Immature natural killer cell (primary cell): ENCODE measurements around the gene ATL3. TPM values are rescaled to one million over a fixed set of nuclear protein-coding genes. Genes with fewer than 3 reads are reported as not detected.
"Not testable (repeated sequence)": the region's sequence is repeated elsewhere in the genome, so short reads cannot be mapped to it uniquely, and the experiment has no call there.

Experiments used
- DNase-seq, 3 donors: peaks; one replicate each; pipeline ENCODE4 v3.0.0; 2022; ENCODE audit warnings: mixed read lengths in 1 of 3
- H3K27ac Mint-ChIP-seq, 6 donors: one replicate each; pipeline ENCODE4 v1.8.0; 2020; ENCODE audit warnings: mixed read lengths in 6 of 6, mild to moderate bottlenecking in 5 of 6, inconsistent platforms in 4 of 6, moderate library complexity in 3 of 6
- H3K27me3 Mint-ChIP-seq, 3 donors: one replicate each; pipeline ENCODE4 v1.8.0; 2020 to 2021; ENCODE audit warnings: low read depth in 3 of 3, mild to moderate bottlenecking in 3 of 3, mixed read lengths in 3 of 3, moderate library complexity in 3 of 3, inconsistent platforms in 1 of 3
- H3K36me3 Mint-ChIP-seq, 3 donors: one replicate each; pipeline ENCODE4 v1.8.0; 2020; ENCODE audit warnings: mixed read lengths in 3 of 3, inconsistent platforms in 2 of 3, mild to moderate bottlenecking in 2 of 3
- H3K4me1 Mint-ChIP-seq, 2 donors: one replicate each; pipeline ENCODE4 v1.8.0; 2020; ENCODE audit warnings: inconsistent platforms in 2 of 2, mild to moderate bottlenecking in 2 of 2, mixed read lengths in 2 of 2, moderate library complexity in 1 of 2
- H3K4me3 Mint-ChIP-seq, 5 donors: one replicate each; pipeline ENCODE4 v1.8.0; 2020; ENCODE audit warnings: mild to moderate bottlenecking in 5 of 5, mixed read lengths in 5 of 5, inconsistent platforms in 3 of 5, moderate library complexity in 3 of 5
- H3K9me3 Mint-ChIP-seq, 6 donors: one replicate each; pipeline ENCODE4 v1.8.0; 2020; ENCODE audit warnings: mild to moderate bottlenecking in 6 of 6, mixed read lengths in 6 of 6, inconsistent platforms in 4 of 6, moderate library complexity in 3 of 6
- polyA plus RNA-seq, 3 donors: library from polyadenylated mRNA; unstranded; fragments of 300-500 nt; fragmentation: Illumina TruSeq; gene quantifications; one replicate each; pipeline ENCODE4 v1.2.3, GENCODE V29; 2021

The ATL3 gene
- polyA plus RNA-seq, 3 donors from 2014 or later = 28.0 to 33.7 (median 29.8) TPM

DNA sequence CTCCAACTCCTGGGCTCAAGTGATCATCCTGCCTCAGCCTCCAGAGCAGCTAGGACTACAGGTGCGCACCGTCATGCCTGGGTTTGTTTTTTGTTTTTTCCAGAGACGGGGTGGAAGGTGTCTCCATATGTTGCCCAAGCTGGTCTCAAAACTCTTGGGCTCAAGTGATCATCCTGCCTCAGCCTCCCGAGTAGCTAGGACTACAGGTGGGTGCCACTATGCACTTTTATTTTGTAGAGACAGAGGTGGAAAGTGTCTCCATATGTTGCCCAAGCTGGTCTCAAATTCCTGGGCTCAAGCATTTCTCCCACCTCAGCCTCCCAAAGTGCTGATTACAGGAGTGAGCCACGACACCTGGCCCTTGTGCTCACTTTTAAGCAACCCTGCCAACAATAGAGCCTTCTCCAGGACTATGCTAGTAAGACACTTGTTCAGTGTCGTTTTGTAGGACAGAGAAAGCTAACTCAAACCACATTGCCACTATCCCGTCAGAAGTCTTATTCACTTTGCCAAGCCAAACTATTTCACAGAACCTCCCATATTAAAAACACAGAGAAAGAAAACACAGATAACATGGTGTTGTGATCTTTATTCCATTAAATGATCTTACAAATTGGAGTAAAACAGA, 47.5 kb downstream of the ATL3 start:
- H3K4me1 Mint-ChIP-seq = peaks cover 20 to 26% of the 10 kb centered on the region in 2 donors
- H3K27ac Mint-ChIP-seq = peak overlapping the region in 2 of 6 donors; percentile 5 to 38
- DNase-seq = no peak

DNA sequence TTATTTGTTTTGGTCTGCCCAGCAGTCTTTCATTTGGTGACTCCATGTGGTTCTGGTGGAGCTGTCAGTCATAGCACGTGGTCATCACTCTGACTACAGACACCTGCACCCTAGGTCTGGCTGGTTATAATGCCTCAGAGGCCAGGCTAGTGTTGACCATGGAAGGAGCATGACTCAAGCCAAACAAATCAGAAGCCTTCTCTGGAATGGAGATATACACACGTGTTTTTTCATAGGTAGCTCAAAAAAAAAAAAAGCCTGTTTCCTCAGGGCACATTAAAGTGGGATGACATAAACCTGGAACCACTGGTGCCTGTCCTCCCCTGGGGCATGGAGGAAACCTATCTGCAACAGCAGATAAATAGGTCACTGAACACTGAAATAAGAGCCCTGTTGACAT, 48.9 kb downstream of the ATL3 start:
- Mint-ChIP-seq H3K9me3 (no peaks in the 10 kb centered on the region), H3K4me3 (peak overlapping the region in 2 of 5 donors; percentile 21 to 24), H3K4me1 (peaks cover 20 to 26% of the 10 kb centered on the region in 2 donors), H3K27me3 (peaks cover 0 to 2% (median 0%) of the 10 kb centered on the region in 3 donors), H3K27ac (peak overlapping the region in 1 of 6 donors; percentile 27), H3K36me3 (no peaks in the 10 kb centered on the region)
- DNase-seq = no peak

More for the DNA sequence above, 47.5 kb downstream of the ATL3 start:
- peaks cover 0 to 2% (median 0%) of the 10 kb centered on the region in 3 donors for H3K27me3 Mint-ChIP-seq
- peaks cover under 1 to 5% (median 5%) of the 10 kb centered on the region in 3 donors for H3K36me3 Mint-ChIP-seq
- H3K4me3 Mint-ChIP-seq = no peak overlapping the region
- no peaks in the 10 kb centered on the region for H3K9me3 Mint-ChIP-seq

DNA sequence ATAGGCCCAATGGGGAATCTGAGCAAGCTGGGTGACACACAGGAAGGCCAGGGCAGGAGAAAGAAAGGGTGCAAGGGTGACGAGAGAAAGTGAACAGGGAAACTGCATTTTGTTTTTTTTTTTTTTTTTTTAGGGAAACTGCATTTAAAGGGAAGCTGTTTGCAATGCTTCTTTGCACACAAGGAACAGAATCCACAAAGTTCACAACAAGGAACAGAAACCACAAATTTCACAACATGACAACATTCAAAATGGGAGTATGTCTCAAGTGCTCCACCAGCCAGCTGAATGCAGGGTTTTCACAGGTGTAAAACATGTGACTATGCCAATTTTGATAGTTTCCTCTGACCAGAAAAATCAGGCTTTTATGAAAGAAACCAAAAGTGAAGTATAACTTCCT, 50.1 kb downstream of the ATL3 start:
- Mint-ChIP-seq H3K9me3 (no peaks in the 10 kb centered on the region), H3K27me3 (peaks cover 0 to 3% (median 2%) of the 10 kb centered on the region in 3 donors), H3K4me3 (peak overlapping the region in 4 of 5 donors; percentile 46 to 77 (median 52)), H3K27ac (peak overlapping the region; percentile 66 to 91 (median 80)), H3K36me3 (no peaks in the 10 kb centered on the region), H3K4me1 (peaks cover 20 to 26% of the 10 kb centered on the region in 2 donors)
- peak in 1 of 3 donors; percentile 11 for DNase-seq

DNA sequence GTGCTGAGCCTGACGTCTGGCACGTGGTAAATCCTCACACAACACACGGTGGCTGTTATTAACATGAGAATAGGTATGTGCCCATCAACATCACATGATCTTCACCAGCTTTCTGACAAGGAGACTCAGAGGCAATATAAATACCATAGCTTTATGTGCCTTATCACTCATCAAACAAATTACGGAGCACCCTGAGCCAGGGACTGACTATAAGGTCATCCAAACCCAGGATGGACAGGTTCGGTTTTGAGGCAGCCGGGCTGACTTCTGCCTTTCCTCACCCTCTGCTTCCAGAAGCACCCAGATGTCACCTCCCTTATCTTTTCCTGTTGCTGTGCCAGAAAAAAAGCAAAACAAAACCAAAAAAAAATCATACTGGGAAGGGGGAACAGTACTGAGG, 51.2 kb downstream of the ATL3 start:
- peak overlapping the region in 1 of 6 donors; percentile 66 for H3K27ac Mint-ChIP-seq

GRCh38 chr11:63617686-63618085, 53.5 kb downstream of the ATL3 start:
- H3K9me3 Mint-ChIP-seq, H3K36me3 Mint-ChIP-seq, DNase-seq, H3K27ac Mint-ChIP-seq, H3K27me3 Mint-ChIP-seq, H3K4me3 Mint-ChIP-seq: not testable (repeated sequence)
- peaks cover 29 to 34% of the 10 kb centered on the region in 2 donors for H3K4me1 Mint-ChIP-seq

More for the DNA sequence above, 51.2 kb downstream of the ATL3 start:
- no peaks in the 10 kb centered on the region for H3K9me3 Mint-ChIP-seq
- no peaks in the 10 kb centered on the region for H3K36me3 Mint-ChIP-seq
- no peak for DNase-seq
- H3K4me1 Mint-ChIP-seq = peaks cover 20 to 26% of the 10 kb centered on the region in 2 donors
- H3K27me3 Mint-ChIP-seq = peaks cover 0 to 3% (median 2%) of the 10 kb centered on the region in 3 donors
- no peak overlapping the region for H3K4me3 Mint-ChIP-seq

DNA sequence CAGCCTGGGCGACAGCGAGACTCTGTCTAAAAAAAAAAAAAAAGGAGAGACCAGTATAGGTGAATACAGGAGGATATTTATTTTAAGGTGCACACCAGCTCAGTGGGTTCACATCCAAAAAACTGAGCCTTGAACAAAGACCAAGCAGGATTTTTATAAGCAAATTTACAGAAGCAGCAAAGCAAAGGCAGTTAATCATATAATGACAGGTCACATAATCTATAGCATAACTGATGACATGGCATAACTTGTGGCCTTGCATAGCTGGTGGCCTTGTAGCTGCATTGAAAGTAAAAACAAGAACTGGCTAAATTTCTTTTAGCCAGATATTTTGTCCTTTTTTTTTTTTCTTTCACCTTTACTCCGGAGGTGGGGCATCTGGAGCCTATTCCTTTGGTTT, 54.2 kb downstream of the ATL3 start:
- H3K36me3 Mint-ChIP-seq = no peaks in the 10 kb centered on the region
- H3K27me3 Mint-ChIP-seq = peaks cover 0 to 4% (median 3%) of the 10 kb centered on the region in 3 donors
- peaks cover 32 to 34% of the 10 kb centered on the region in 2 donors for H3K4me1 Mint-ChIP-seq
- no peak overlapping the region for H3K4me3 Mint-ChIP-seq
- no peak overlapping the region for H3K27ac Mint-ChIP-seq
- no peaks in the 10 kb centered on the region for H3K9me3 Mint-ChIP-seq
- no peak for DNase-seq

- peak within 1 kb of the TSS; percentile 79 to 94 (median 90) for H3K27ac Mint-ChIP-seq
- H3K4me1 Mint-ChIP-seq = peaks cover 36 to 44% of the 10 kb centered on the region in 2 donors
- peak; percentile 41 to 56 (median 47) for DNase-seq
- H3K9me3 Mint-ChIP-seq = no peaks in the 10 kb centered on the region
- H3K36me3 Mint-ChIP-seq = no peaks in the 10 kb centered on the region
- peaks cover 0 to 6% (median 4%) of the 10 kb centered on the region in 3 donors for H3K27me3 Mint-ChIP-seq
- peak within 1 kb of the TSS; percentile 89 to 96 (median 92) for H3K4me3 Mint-ChIP-seq
These were observed 57.0 kb downstream of the ATL3 start, which contains the start of gene PLAAT3 for GRCh38 chr11:63614136-63614671. Gene PLAAT3 (minus strand): TSS chr11:63614433. CDS start chr11:63614014, 419 bp downstream.

DNA sequence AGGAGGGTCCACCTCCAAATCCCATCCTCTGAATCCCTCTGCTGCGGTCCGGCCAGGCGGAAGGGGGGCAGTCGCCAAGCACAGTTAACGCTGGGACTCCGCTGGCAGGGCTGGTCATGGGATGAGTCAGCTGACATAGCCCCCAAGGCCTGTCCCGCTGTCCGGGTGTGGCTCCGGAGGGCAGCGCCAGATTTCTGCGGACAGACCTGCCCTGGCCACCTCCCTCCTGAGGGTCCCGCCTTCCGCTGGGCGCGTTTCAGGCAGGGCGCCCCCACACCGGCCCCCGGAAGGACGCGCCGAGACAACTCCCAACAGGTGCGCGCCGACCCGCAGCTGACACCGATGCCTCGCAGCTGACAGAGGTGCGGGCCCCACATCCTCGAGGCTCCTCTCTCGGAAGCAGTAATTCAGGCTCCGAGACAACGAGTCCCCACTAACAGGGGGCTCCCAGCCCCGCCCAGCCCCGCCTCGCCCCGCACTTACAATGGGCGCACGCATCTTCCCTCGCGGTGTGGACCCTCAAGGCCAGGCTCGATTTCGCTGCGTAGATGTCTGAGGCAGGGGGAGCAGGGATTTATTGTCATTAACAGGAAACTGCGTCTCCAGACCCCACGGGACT, 57.5 kb downstream of the ATL3 start:
- Mint-ChIP-seq H3K27me3 (peaks cover 0 to 6% (median 4%) of the 10 kb centered on the region in 3 donors), H3K36me3 (no peaks in the 10 kb centered on the region), H3K4me1 (peaks cover 40 to 50% of the 10 kb centered on the region in 2 donors), H3K27ac (peak overlapping the region; percentile 79 to 93 (median 88)), H3K9me3 (no peaks in the 10 kb centered on the region), H3K4me3 (peak overlapping the region; percentile 89 to 96 (median 92))
- peak; percentile 39 to 52 (median 51) for DNase-seq

DNA sequence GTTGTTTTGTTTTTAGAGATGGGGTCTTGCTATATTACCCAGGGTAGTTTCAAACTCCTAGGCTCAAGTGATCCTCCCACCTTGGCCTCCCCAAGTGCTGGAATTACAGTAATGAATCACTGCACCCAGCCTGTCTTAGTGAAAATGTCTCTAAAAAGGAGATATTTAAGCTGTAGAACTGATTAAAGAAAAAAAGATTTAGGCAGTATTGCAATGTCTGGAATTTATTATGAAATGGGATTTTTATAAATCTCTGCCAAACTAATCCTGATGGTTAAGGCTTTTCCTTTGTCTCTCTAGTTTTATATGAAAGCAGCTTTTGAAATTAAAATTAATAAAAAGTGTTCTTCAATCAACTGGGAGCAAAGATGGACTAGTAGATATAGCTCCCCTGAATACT, 59.0 kb downstream of the ATL3 start:
- peak overlapping the region; percentile 15 to 87 (median 74) for H3K27ac Mint-ChIP-seq

GRCh38 chr11:63611395-63611747, 59.8 kb downstream of the ATL3 start:
- DNase-seq = no peak
- Mint-ChIP-seq H3K27me3 (peaks cover 2 to 4% (median 3%) of the 10 kb centered on the region in 3 donors), H3K36me3 (no peaks in the 10 kb centered on the region), H3K9me3 (no peaks in the 10 kb centered on the region), H3K4me3 (peak overlapping the region in 2 of 5 donors; percentile 7 to 12), H3K27ac (peak overlapping the region; percentile 5 to 87 (median 66)), H3K4me1 (peaks cover 46 to 58% of the 10 kb centered on the region in 2 donors)

More for the DNA sequence above, 59.0 kb downstream of the ATL3 start:
- Mint-ChIP-seq H3K9me3 (no peaks in the 10 kb centered on the region), H3K36me3 (no peaks in the 10 kb centered on the region), H3K27me3 (peaks cover 0 to 6% (median 4%) of the 10 kb centered on the region in 3 donors), H3K4me3 (peak overlapping the region in 4 of 5 donors; percentile 12 to 95 (median 90)), H3K4me1 (peaks cover 43 to 55% of the 10 kb centered on the region in 2 donors)
- no peak for DNase-seq

DNA sequence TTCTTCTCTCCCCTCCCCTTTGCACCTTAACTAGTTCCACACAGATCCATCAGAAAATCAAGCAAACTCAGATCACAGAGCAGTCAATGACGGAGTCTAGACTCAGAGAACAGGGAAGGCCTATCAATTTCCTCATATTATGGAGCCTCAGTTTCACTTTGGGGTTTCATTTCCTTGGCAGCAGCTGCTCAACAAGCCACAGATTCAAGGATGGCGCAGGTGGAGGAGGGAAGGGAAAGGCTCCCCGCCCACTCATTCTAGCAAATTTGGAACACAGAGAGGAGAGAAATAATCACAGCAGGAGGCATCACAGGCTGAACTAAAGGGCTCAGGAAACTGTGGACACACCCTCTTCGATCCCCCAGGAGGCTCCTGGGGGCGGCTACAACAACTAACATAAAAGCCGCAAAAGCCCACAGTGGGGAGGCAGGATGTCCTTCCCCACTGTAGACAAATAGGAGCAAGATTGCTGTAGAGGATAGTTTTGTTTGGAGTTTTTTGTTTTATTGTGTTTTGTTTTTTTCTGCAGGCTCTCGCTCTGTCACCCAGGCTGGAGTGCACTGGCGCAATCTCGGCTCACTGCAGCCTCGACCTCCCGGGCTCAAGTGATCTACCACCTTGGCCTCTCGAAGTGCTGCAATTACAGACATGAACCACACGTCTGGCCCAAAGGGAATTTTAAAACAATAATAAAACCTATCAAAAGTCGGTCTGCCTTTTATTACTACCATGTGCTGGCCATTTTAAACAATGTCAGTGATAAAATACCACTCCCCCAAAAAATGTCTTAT, 60.4 kb downstream of the ATL3 start:
- H3K9me3 Mint-ChIP-seq = no peaks in the 10 kb centered on the region
- peaks cover 46 to 62% of the 10 kb centered on the region in 2 donors for H3K4me1 Mint-ChIP-seq
- H3K27ac Mint-ChIP-seq = peak overlapping the region; percentile 46 to 87 (median 66)
- no peaks in the 10 kb centered on the region for H3K36me3 Mint-ChIP-seq
- peaks cover 2 to 4% (median 3%) of the 10 kb centered on the region in 3 donors for H3K27me3 Mint-ChIP-seq
- no peak for DNase-seq
- H3K4me3 Mint-ChIP-seq = peak overlapping the region in 1 of 5 donors; percentile 15

DNA sequence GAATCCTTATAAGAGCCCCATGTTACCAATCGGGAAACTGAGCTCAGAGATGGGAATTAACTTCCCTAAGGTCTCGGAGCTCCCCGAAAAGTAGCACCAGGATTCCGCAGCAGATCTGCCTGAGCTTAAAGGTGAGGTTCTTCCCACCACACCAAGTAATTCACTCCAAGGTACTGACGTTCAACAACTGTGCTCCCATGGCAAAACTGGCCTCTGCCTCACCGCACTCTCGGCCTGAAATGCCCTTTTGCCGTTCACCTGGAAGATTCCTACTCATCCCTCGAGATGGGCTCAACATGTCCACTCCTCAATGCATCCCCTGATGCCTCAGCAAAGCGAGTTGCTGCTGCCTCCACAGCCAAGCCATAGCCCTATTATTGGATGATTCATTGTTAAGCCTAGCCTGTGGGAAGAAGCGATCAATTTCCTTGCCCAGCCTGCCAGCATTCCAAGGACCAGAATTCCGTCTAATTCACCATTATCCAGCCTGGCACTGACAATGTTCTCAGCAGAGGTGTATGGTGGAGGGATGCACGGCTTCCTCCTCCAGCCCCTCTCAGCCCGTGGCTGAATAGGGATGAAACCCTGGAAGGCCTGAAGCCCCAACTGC, 61.1 kb downstream of the ATL3 start:
- H3K4me3 Mint-ChIP-seq = no peak overlapping the region
- H3K9me3 Mint-ChIP-seq = no peaks in the 10 kb centered on the region
- no peak for DNase-seq
- peaks cover 2 to 4% (median 3%) of the 10 kb centered on the region in 3 donors for H3K27me3 Mint-ChIP-seq
- H3K4me1 Mint-ChIP-seq = peaks cover 46 to 62% of the 10 kb centered on the region in 2 donors
- no peaks in the 10 kb centered on the region for H3K36me3 Mint-ChIP-seq
- H3K27ac Mint-ChIP-seq = peak overlapping the region; percentile 16 to 67 (median 50)

- Mint-ChIP-seq H3K4me3 (no peak overlapping the region), H3K27me3 (peaks cover 2 to 3% (median 2%) of the 10 kb centered on the region in 3 donors), H3K4me1 (peaks cover 46 to 62% of the 10 kb centered on the region in 2 donors), H3K27ac (peak overlapping the region; percentile 3 to 82 (median 44)), H3K9me3 (no peaks in the 10 kb centered on the region), H3K36me3 (no peaks in the 10 kb centered on the region)
- no peak for DNase-seq
These were observed 61.6 kb downstream of the ATL3 start for GRCh38 chr11:63609536-63609935.
